ENCODE data around the gene SLC37A1.
A peak's percentile ranks its signal among the peaks of the same experiment; 100 is the strongest.

SLC37A1 gene

DNA sequence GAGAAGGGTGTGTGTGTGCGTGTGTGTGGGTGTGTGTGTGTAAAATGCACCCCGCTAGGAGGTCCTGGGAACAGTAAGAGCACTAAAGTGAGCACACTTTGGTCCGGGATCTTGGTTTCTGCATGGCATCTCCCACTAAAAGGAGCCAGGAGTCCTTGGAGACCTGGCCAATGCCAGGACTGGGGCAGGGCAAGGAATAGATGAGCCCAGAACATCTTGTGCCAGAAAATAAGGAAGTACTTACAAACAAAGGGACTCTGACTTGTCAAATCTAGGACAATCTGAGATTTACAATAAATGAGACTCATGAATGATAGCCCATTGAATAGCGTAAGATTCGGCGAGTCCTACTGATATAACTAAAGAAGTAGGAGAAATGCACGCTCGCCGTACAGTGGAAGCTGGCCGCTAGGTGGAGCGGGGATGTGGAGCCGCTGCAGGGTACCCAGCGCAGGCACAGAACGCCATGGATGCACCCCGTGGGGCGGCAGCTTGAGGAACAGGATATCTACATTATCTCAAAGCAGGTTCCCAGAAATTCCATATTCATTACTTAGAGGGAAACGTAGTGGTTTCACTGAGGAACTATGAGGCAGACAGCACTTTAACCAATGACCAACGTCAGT lies 7.1 kb downstream of the SLC37A1 start:
- DNase-seq, result no peak
- H3K27me3 ChIP-seq (replicated peaks in 2 of 5; ENCODE audit: control insufficient read depth in 4 of 5, insufficient read depth in 5 of 5, low read length in 4 of 5), result no peaks in the 10 kb centered on the region
- H3K4me1 ChIP-seq (ENCODE audit: control extremely low read depth in 1 of 4, control insufficient read depth in 4 of 4, insufficient read depth in 4 of 4, low read length in 3 of 4), result peaks cover 9 to 73% (median 42%) of the 10 kb centered on the region in 4 experiments
- no peaks in the 10 kb centered on the region for H3K9me3 ChIP-seq (ENCODE audit: control extremely low read depth in 1 of 5, control insufficient read depth in 4 of 5, insufficient read depth in 2 of 5, low read depth in 1 of 5, low read length in 4 of 5)
- H3K36me3 ChIP-seq (ENCODE audit: control insufficient read depth in 4 of 4, insufficient read depth in 4 of 4, low read length in 3 of 4), result peaks cover 15 to 67% (median 48%) of the 10 kb centered on the region in 4 experiments
- CTCF ChIA-PET, result interaction anchor here (0.7 to 1.8 kb wide), 2 partner anchors 12 to 23 kb away, joined by 3 to 4 read pairs; no protein-coding TSS in a partner anchor
- POLR2A ChIA-PET, result no interaction called here
- H3K4me3 ChIP-seq (ENCODE audit: control insufficient read depth in 1 of 7, extremely low read depth in 1 of 7, insufficient read depth in 4 of 7, low read depth in 2 of 7, low read length in 6 of 7), result no peak overlapping the region
- no peak overlapping the region for H3K27ac ChIP-seq (ENCODE audit: insufficient read depth in 1 of 2, low read depth in 1 of 2, low read length in 2 of 2, poor library complexity in 1 of 2, severe bottlenecking in 2 of 2)
- 95% methylated on average over 11 of the region's 18 CpGs for WGBS (ENCODE audit: insufficient coverage)

DNA sequence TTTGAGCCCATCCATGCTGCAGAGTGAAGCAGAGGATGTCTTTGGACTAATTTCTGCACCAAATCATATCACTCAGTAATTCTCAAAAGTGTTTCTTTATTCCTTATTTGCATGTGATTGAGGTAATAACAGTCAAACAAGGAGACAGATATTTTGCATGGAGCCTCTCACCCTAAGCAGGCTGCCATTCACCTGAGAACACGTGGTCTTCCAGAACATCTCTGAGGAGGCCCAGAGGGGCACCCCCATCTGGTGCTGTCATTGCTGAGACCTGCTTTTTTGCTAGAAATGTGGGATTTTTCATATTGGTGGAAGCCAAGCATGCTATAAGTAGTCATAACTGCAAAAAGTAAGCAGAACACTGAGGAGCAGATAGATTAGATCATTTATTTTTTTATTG lies 7.7 kb downstream of the SLC37A1 start:
- DNase-seq, result no peak
- WGBS (ENCODE audit: insufficient coverage), result 100% methylated on average over 1 of the region's 1 CpG
- H3K27me3 ChIP-seq (replicated peaks in 2 of 5; ENCODE audit: control insufficient read depth in 4 of 5, insufficient read depth in 5 of 5, low read length in 4 of 5), result no peaks in the 10 kb centered on the region
- H3K36me3 ChIP-seq (ENCODE audit: control insufficient read depth in 4 of 4, insufficient read depth in 4 of 4, low read length in 3 of 4), result peaks cover 15 to 69% (median 48%) of the 10 kb centered on the region in 4 experiments
- ChIA-PET CTCF (interaction anchor here (1.8 kb wide), 1 partner anchor 11 kb away, joined by 4 read pairs; no protein-coding TSS in a partner anchor), POLR2A (no interaction called here)
- H3K27ac ChIP-seq (ENCODE audit: insufficient read depth in 1 of 2, low read depth in 1 of 2, low read length in 2 of 2, poor library complexity in 1 of 2, severe bottlenecking in 2 of 2), result no peak overlapping the region
- no peak overlapping the region for H3K4me3 ChIP-seq (ENCODE audit: control insufficient read depth in 1 of 7, extremely low read depth in 1 of 7, insufficient read depth in 4 of 7, low read depth in 2 of 7, low read length in 6 of 7)
- H3K4me1 ChIP-seq (ENCODE audit: control extremely low read depth in 1 of 4, control insufficient read depth in 4 of 4, insufficient read depth in 4 of 4, low read length in 3 of 4), result peaks cover 9 to 73% (median 40%) of the 10 kb centered on the region in 4 experiments
- H3K9me3 ChIP-seq (ENCODE audit: control extremely low read depth in 1 of 5, control insufficient read depth in 4 of 5, insufficient read depth in 2 of 5, low read depth in 1 of 5, low read length in 4 of 5), result no peaks in the 10 kb centered on the region

- peaks cover 7 to 73% (median 40%) of the 10 kb centered on the region in 4 experiments for H3K4me1 ChIP-seq (ENCODE audit: control extremely low read depth in 1 of 4, control insufficient read depth in 4 of 4, insufficient read depth in 4 of 4, low read length in 3 of 4)
- H3K9me3 ChIP-seq (ENCODE audit: control extremely low read depth in 1 of 5, control insufficient read depth in 4 of 5, insufficient read depth in 2 of 5, low read depth in 1 of 5, low read length in 4 of 5), result no peaks in the 10 kb centered on the region
- no peak for DNase-seq
- H3K36me3 ChIP-seq (ENCODE audit: control insufficient read depth in 4 of 4, insufficient read depth in 4 of 4, low read length in 3 of 4), result peaks cover 15 to 67% (median 47%) of the 10 kb centered on the region in 4 experiments
- ChIA-PET POLR2A (no interaction called here), CTCF (interaction anchor here (0.9 kb wide), 1 partner anchor 60 kb away, joined by 3 read pairs; no protein-coding TSS in a partner anchor)
- H3K27ac ChIP-seq (ENCODE audit: insufficient read depth in 1 of 2, low read depth in 1 of 2, low read length in 2 of 2, poor library complexity in 1 of 2, severe bottlenecking in 2 of 2), result no peak overlapping the region
- WGBS (ENCODE audit: insufficient coverage), result 70% methylated on average over 5 of the region's 6 CpGs
- H3K27me3 ChIP-seq (replicated peaks in 2 of 5; ENCODE audit: control insufficient read depth in 4 of 5, insufficient read depth in 5 of 5, low read length in 4 of 5), result no peaks in the 10 kb centered on the region
- no peak overlapping the region for H3K4me3 ChIP-seq (ENCODE audit: control insufficient read depth in 1 of 7, extremely low read depth in 1 of 7, insufficient read depth in 4 of 7, low read depth in 2 of 7, low read length in 6 of 7)
Observed at GRCh38 chr21:42521805-42522204, 8.2 kb downstream of the SLC37A1 start.

DNA sequence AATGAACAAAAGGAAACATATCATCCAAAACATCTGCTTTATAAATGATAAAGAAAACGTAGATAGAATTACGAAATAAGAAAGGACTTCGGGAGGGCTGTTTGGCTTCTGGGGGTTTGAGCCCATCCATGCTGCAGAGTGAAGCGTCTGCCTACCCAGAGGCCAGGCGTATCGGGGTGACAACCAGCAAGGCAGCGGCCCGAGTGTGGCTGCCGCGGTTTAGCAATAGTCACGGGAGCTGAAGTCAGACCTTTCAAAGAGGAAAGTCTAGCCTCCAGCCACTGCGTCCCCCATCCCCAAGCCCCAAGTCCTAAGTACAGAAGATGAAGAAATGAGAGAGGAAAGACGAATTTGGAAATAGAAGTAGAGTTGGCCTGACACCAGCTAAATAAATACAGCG lies 8.6 kb downstream of the SLC37A1 start:
- Histone ChIP-seq H3K27me3 (replicated peaks in 2 of 5; ENCODE audit: control insufficient read depth in 4 of 5, insufficient read depth in 5 of 5, low read length in 4 of 5) (no peaks in the 10 kb centered on the region), H3K4me3 (ENCODE audit: control insufficient read depth in 1 of 7, extremely low read depth in 1 of 7, insufficient read depth in 4 of 7, low read depth in 2 of 7, low read length in 6 of 7) (no peak overlapping the region), H3K4me1 (ENCODE audit: control extremely low read depth in 1 of 4, control insufficient read depth in 4 of 4, insufficient read depth in 4 of 4, low read length in 3 of 4) (peaks cover 7 to 73% (median 42%) of the 10 kb centered on the region in 4 experiments), H3K9me3 (ENCODE audit: control extremely low read depth in 1 of 5, control insufficient read depth in 4 of 5, insufficient read depth in 2 of 5, low read depth in 1 of 5, low read length in 4 of 5) (no peaks in the 10 kb centered on the region), H3K36me3 (ENCODE audit: control insufficient read depth in 4 of 4, insufficient read depth in 4 of 4, low read length in 3 of 4) (peaks cover 13 to 64% (median 45%) of the 10 kb centered on the region in 4 experiments), H3K27ac (ENCODE audit: insufficient read depth in 1 of 2, low read depth in 1 of 2, low read length in 2 of 2, poor library complexity in 1 of 2, severe bottlenecking in 2 of 2) (no peak overlapping the region)
- ChIA-PET CTCF (interaction anchor here (0.9 to 1.9 kb wide), 4 partner anchors 8 to 61 kb away, joined by 3 to 7 read pairs (median 4); partner anchors contain the start of gene SLC37A1), POLR2A (no interaction called here)
- 90% methylated on average over 10 of the region's 14 CpGs for WGBS (ENCODE audit: insufficient coverage)
- no peak for DNase-seq

- H3K9me3 ChIP-seq (ENCODE audit: control extremely low read depth in 1 of 5, control insufficient read depth in 4 of 5, insufficient read depth in 2 of 5, low read depth in 1 of 5, low read length in 4 of 5), result no peaks in the 10 kb centered on the region
- ChIA-PET CTCF (interaction anchor here (0.9 to 1.9 kb wide), 5 partner anchors 8 to 61 kb away, joined by 3 to 7 read pairs (median 4); partner anchors contain the start of gene SLC37A1), POLR2A (no interaction called here)
- H3K36me3 ChIP-seq (ENCODE audit: control insufficient read depth in 4 of 4, insufficient read depth in 4 of 4, low read length in 3 of 4), result peaks cover 13 to 60% (median 44%) of the 10 kb centered on the region in 4 experiments
- no peak for DNase-seq
- H3K27ac ChIP-seq (ENCODE audit: insufficient read depth in 1 of 2, low read depth in 1 of 2, low read length in 2 of 2, poor library complexity in 1 of 2, severe bottlenecking in 2 of 2), result peak overlapping the region; percentile 28 to 90
- H3K4me3 ChIP-seq (ENCODE audit: control insufficient read depth in 1 of 7, extremely low read depth in 1 of 7, insufficient read depth in 4 of 7, low read depth in 2 of 7, low read length in 6 of 7), result no peak overlapping the region
- 89% methylated on average over 5 of the region's 8 CpGs for WGBS (ENCODE audit: insufficient coverage)
- peaks cover 7 to 73% (median 46%) of the 10 kb centered on the region in 4 experiments for H3K4me1 ChIP-seq (ENCODE audit: control extremely low read depth in 1 of 4, control insufficient read depth in 4 of 4, insufficient read depth in 4 of 4, low read length in 3 of 4)
- H3K27me3 ChIP-seq (replicated peaks in 2 of 5; ENCODE audit: control insufficient read depth in 4 of 5, insufficient read depth in 5 of 5, low read length in 4 of 5), result no peaks in the 10 kb centered on the region
Observed at GRCh38 chr21:42522771-42523170, 9.1 kb downstream of the SLC37A1 start.

GRCh38 chr21:42523211-42523610 lies 9.6 kb downstream of the SLC37A1 start:
- CTCF ChIA-PET, result interaction anchor here (1.0 to 1.9 kb wide), 5 partner anchors 9 to 57 kb away, joined by 4 to 7 read pairs (median 4); partner anchors contain the start of gene SLC37A1
- Histone ChIP-seq H3K9me3 (ENCODE audit: control extremely low read depth in 1 of 5, control insufficient read depth in 4 of 5, insufficient read depth in 2 of 5, low read depth in 1 of 5, low read length in 4 of 5) (no peaks in the 10 kb centered on the region), H3K4me3 (ENCODE audit: control insufficient read depth in 1 of 7, extremely low read depth in 1 of 7, insufficient read depth in 4 of 7, low read depth in 2 of 7, low read length in 6 of 7) (no peak overlapping the region), H3K27me3 (replicated peaks in 2 of 5; ENCODE audit: control insufficient read depth in 4 of 5, insufficient read depth in 5 of 5, low read length in 4 of 5) (no peaks in the 10 kb centered on the region), H3K4me1 (ENCODE audit: control extremely low read depth in 1 of 4, control insufficient read depth in 4 of 4, insufficient read depth in 4 of 4, low read length in 3 of 4) (peaks cover 7 to 77% (median 50%) of the 10 kb centered on the region in 4 experiments), H3K27ac (ENCODE audit: insufficient read depth in 1 of 2, low read depth in 1 of 2, low read length in 2 of 2, poor library complexity in 1 of 2, severe bottlenecking in 2 of 2) (peak overlapping the region; percentile 90), H3K36me3 (ENCODE audit: control insufficient read depth in 4 of 4, insufficient read depth in 4 of 4, low read length in 3 of 4) (peaks cover 13 to 58% (median 41%) of the 10 kb centered on the region in 4 experiments)
- POLR2A ChIA-PET, result interaction anchor here (0.7 to 0.8 kb wide), 2 partner anchors 9 to 508 kb away, joined by 3 to 4 read pairs; partner anchors contain the start of gene SLC37A1
- no peak for DNase-seq
- 100% methylated on average over 5 of the region's 7 CpGs for WGBS (ENCODE audit: insufficient coverage)

- peak overlapping the region; percentile 90 for H3K27ac ChIP-seq (ENCODE audit: insufficient read depth in 1 of 2, low read depth in 1 of 2, low read length in 2 of 2, poor library complexity in 1 of 2, severe bottlenecking in 2 of 2)
Observed at GRCh38 chr21:42523941-42524340, 10.3 kb downstream of the SLC37A1 start.

More at GRCh38 chr21:42523941-42524340, 10.3 kb downstream of the SLC37A1 start:
- Histone ChIP-seq H3K9me3 (ENCODE audit: control extremely low read depth in 1 of 5, control insufficient read depth in 4 of 5, insufficient read depth in 2 of 5, low read depth in 1 of 5, low read length in 4 of 5) (no peaks in the 10 kb centered on the region), H3K36me3 (ENCODE audit: control insufficient read depth in 4 of 4, insufficient read depth in 4 of 4, low read length in 3 of 4) (peaks cover 13 to 51% (median 38%) of the 10 kb centered on the region in 4 experiments), H3K4me1 (ENCODE audit: control extremely low read depth in 1 of 4, control insufficient read depth in 4 of 4, insufficient read depth in 4 of 4, low read length in 3 of 4) (peaks cover 7 to 84% (median 55%) of the 10 kb centered on the region in 4 experiments), H3K4me3 (ENCODE audit: control insufficient read depth in 1 of 7, extremely low read depth in 1 of 7, insufficient read depth in 4 of 7, low read depth in 2 of 7, low read length in 6 of 7) (peak overlapping the region in 2 of 7 experiments; percentile 40 to 59), H3K27me3 (replicated peaks in 2 of 5; ENCODE audit: control insufficient read depth in 4 of 5, insufficient read depth in 5 of 5, low read length in 4 of 5) (no peaks in the 10 kb centered on the region)
- ChIA-PET POLR2A (interaction anchor here (0.7 to 0.8 kb wide), 2 partner anchors 10 to 507 kb away, joined by 3 to 4 read pairs; partner anchors contain the start of gene SLC37A1), CTCF (interaction anchor here (1.0 to 1.9 kb wide), 4 partner anchors 9 to 57 kb away, joined by 4 to 7 read pairs (median 4); partner anchors contain the start of gene SLC37A1)
- DNase-seq, result no peak
- WGBS (ENCODE audit: insufficient coverage), result 84% methylated on average over 7 of the region's 9 CpGs

All from common myeloid progenitor, CD34-positive (primary cell).